HG02938 (cell line): ENCODE measurements around the gene RPL41.

Experiments used
- ATAC-seq: cut with Tn5 transposase; IDR thresholded peaks from one replicate; pipeline ENCODE4 v1.9.1; 2021; ENCODE audit warnings: mild to moderate bottlenecking, moderate library complexity; ENCODE audit not compliant: unreplicated experiment

RPL41 gene

DNA sequence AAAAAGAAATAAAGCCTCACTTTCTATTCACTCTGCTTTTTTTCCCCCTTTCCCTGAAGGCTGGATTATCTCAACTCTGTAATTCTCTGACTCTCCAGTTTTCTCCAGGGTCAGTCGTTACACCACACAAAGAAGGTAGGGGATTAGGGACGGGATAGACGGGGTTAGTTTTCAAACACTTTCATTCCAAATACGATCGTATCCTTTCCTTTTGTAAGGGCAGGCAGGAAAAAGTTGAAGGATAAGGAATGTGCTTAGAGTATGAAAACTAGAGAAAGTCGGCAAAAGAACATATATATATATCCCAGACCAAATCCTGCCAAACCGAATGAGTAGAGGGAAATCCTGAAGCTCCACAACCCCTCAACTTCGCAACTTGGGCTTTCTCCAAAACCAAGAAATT lies 11.1 kb downstream of the RPL41 start:
- no peak for ATAC-seq

DNA sequence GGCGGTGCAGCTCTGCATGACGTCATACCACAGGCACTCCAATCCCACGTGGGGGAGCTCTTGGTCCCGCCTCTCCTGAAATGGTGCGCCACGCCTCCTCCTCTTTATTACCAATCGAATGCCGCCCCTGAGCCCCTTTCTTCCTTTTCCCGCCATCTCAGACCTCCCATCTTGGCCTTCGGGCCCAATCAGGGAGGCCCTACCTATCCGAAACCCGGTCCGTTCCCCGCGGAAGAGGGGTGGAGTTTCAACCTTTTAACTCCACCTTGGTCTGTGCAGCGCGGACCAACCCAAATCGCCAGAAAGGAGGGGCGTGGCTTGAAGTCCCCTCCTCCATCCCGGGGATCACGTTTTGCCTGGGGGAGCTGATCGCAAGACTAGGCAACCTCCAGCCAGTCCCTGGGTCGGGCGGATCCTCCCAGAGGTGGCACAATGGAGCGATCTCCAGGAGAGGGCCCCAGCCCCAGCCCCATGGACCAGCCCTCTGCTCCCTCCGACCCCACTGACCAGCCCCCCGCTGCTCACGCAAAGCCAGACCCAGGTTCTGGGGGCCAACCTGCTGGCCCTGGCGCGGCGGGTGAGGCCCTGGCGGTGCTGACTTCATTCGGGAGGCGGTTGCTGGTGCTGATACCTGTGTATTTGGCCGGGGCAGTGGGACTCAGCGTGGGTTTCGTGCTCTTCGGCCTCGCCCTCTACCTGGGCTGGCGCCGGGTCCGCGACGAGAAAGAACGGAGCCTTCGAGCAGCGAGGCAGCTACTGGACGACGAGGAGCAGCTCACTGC lies 11.6 kb downstream of the RPL41 start, which contains the start of gene ESYT1:
ESYT1 (plus strand) TSS at position 380 of the 782 bp plus-strand sequence; CDS start at position 433, 53 bp downstream.
- peak; percentile 87 for ATAC-seq

- ATAC-seq: no peak
Observed at GRCh38 chr12:56128670-56129205, 12.3 kb downstream of the RPL41 start.

- no peak for ATAC-seq
Observed at GRCh38 chr12:56129206-56129941, 12.9 kb downstream of the RPL41 start.

- ATAC-seq: no peak
Observed at GRCh38 chr12:56129942-56130495, 13.6 kb downstream of the RPL41 start.

DNA sequence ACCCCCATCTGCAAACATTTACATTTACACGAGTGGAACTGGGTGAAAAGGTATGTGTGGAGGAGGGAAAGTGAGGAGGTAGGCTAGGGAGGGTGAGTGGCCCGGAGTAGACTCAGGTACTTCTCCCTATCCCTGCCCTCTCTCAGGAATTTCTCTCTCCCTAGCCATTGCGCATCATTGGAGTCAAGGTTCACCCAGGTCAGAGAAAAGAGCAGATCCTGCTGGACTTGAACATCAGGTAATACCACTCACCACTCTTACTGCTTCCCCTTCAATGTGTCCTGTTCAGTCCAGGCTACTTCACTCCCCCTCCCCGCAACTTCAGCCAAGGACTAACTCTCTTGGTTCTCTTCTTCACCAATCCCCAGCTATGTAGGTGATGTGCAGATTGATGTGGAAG lies 14.4 kb downstream of the RPL41 start:
- ATAC-seq: no peak

DNA sequence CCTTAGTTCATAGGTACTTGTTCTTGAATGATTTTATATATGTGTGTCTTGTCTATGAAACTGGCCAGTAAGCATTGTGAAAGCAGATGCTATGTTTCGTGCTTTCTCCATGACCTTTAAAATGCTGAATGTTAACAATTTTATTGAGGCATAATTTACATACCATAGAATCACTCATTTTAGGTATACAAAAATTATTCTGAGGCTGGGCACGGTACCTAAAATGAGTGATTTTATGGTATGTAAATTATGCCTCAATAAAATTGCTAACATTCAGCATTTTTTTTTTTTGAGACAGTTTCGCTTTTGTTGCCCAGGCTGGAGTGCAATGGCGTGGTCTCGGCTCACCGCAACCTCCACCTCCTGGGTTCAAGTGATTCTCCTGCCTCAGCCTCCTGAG lies 18.5 kb downstream of the RPL41 start:
- no peak for ATAC-seq

- ATAC-seq: no peak
Observed at GRCh38 chr12:56137853-56138571, 21.6 kb downstream of the RPL41 start.

DNA sequence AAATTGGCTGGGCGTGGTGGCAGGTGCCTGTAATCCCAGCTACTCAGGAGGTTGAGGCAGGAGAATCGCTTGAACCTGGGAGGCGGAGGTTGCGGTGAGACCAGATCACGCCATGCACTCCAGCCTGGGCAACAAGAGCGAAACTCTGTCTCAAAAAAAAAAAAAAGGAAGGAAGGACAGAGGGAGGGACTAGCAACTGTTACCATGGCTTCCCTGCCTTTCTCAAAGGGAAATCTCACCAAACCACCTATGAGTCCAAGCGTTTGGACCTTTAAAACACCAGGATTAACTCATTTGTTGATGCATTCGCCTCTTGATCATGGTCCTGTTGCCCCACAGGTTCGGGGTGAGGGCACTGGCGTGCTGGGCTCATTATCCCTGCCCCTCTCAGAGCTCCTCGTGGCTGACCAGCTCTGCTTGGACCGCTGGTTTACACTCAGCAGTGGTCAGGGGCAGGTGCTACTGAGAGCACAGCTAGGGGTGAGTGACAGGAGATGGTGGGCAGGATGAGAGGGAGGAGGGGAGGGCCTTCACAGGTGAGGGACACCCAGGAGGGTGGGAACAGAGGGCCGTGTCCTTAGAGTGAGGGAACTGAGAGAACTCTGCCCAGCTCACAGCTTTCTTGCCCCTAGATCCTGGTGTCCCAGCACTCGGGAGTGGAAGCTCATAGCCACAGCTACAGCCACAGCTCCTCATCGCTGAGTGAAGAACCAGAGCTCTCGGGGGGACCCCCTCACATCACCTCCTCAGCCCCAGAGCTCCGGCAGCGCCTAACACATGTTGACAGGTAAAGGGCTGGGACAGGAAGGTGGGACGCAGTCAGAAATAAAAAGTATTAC lies 25.7 kb downstream of the RPL41 start:
- no peak for ATAC-seq

GRCh38 chr12:56143217-56143616 lies 26.8 kb downstream of the RPL41 start:
- ATAC-seq: no peak

GRCh38 chr12:56143870-56144269 lies 27.4 kb downstream of the RPL41 start:
- no peak for ATAC-seq

DNA sequence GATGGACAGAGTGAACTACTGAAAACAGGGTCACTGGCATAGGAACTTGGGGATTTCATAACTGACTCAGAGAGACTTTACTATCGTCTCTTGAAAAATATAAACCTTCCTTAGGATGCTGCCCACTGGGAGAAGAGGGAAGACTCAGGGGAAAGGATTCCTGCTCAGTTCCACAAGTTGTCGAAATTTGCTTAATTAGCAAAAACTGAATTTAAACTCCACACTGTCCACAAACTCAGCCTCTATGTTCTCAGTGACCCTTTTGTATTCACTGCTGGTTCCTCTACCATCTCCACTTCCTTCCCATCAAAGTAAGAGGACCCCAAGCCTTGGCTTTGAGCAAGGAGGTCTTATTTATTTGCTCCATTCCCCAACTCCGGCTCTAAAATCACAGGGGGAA lies 28.8 kb downstream of the RPL41 start:
- ATAC-seq: no peak

- no peak for ATAC-seq
Observed at GRCh38 chr12:56146492-56147460, 30.3 kb downstream of the RPL41 start.

DNA sequence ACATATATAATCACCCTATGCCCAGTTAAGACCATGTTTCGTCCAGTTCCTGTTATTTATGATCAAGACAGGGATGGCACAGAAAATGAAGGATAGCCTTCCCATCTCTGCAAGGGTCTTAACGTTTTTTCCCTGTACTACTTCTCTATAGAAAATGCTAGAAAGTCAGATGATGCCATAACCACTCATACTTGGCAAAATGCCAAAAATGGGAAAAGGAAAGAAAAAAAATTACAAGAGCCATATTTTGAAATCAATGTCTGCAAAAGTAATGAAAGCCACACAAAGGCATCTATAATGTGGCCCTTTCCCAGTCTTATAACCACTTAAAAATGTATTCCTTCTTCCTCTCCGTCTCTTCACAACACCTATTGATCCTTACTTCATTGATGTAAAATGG lies 34.1 kb downstream of the RPL41 start:
- no peak for ATAC-seq

GRCh38 chr12:56151672-56152131 lies 35.3 kb downstream of the RPL41 start:
- ATAC-seq: no peak

DNA sequence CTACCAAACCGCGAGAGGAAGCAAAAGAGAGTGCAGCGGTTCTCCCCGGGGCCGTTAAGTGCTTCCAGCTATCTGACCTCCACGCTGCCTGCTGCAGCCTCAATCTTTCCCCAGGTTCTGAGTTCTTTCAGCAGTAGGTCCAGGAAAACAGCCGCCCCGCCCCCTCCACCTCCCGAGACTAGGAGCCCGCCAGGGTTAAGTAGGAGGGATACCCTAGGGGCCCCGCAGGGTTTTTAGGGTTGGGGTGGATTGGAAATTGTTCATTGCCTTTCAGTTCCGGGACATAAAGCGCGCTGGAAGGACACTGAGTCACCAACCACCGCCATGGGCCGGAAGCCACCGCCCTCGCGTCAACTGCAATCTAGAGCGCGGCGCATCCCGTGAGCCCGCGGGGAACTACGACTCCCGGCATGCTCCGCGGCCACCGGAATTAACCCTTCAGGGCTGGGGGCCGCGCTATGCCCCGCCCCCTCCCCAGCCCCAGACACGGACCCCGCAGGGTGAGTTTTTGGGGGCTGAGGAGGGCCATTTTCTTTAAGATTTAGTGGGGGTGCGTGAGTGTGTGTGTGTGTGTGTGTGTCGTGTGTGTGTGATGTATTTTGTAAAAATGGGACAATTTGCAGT lies 35.8 kb downstream of the RPL41 start, which contains the start of gene MYL6B:
MYL6B (plus strand) TSS at position 456 of the 624 bp plus-strand sequence. CDS start 1,332 bp downstream, outside the sequence.
- ATAC-seq: peak; percentile 84

- no peak for ATAC-seq
Observed at GRCh38 chr12:56152756-56153677, 36.6 kb downstream of the RPL41 start.
